HepG2 (cell line): Measurements from ENCODE around the gene NOC3L. TPM values are rescaled to one million over a fixed set of nuclear protein-coding genes. Genes with fewer than 3 reads are reported as not detected.

Source experiments
- NONO ChIP-seq, 2 experiments: fragments of 450-650 bp in 1 of 2; sonication (generic) in 1 of 2; formaldehyde crosslinking in 1 of 2; IDR thresholded peaks in 1 of 2; conservative IDR thresholded peaks in 1 of 2; 2 replicates each; pipeline versions ENCODE4 v1.6.1 to v1.8.0; 2017 to 2022; ENCODE audit warnings: mild to moderate bottlenecking in 1 of 2, missing genetic modification reagents in 1 of 2, moderate library complexity in 1 of 2
- POLR2G ChIP-seq: fragments of 200-400 bp; formaldehyde crosslinking; IDR thresholded peaks from 2 replicates; pipeline ENCODE4 v1.6.1; 2018; ENCODE audit warnings: mild to moderate bottlenecking, low read depth, low read length, moderate library complexity
- ZFP82 ChIP-seq: sonication (generic); formaldehyde crosslinking; IDR thresholded peaks from 2 replicates; pipeline ENCODE4 v1.5.1; 2020; ENCODE audit warnings: mild to moderate bottlenecking, missing genetic modification reagents, borderline replicate concordance
- ZNF335 ChIP-seq: sonication (generic); formaldehyde crosslinking; IDR thresholded peaks from 2 replicates; pipeline ENCODE4 v1.4.0; 2020; ENCODE audit warnings: missing genetic modification reagents
- ZNF552 ChIP-seq: sonication (generic); formaldehyde crosslinking; IDR thresholded peaks from 2 replicates; pipeline ENCODE4 v1.9.0; 2022; ENCODE audit warnings: missing genetic modification reagents, mild to moderate bottlenecking, borderline replicate concordance
- ZNF614 ChIP-seq: IDR thresholded peaks from 2 replicates; pipeline ENCODE4 v1.6.1; 2018; ENCODE audit warnings: missing biosample characterization, missing genetic modification reagents, inconsistent platforms, borderline replicate concordance
- ZNF629 ChIP-seq: sonication (generic); formaldehyde crosslinking; conservative IDR thresholded peaks from 2 replicates; pipeline ENCODE4 v1.5.0; 2020; ENCODE audit warnings: missing genetic modification reagents
- ZNF776 ChIP-seq: sonication (generic); formaldehyde crosslinking; IDR thresholded peaks from 2 replicates; pipeline ENCODE4 v1.4.0; 2020; ENCODE audit warnings: mild to moderate bottlenecking, missing genetic modification reagents
- ZNF788 ChIP-seq: sonication (generic); formaldehyde crosslinking; IDR thresholded peaks from 2 replicates; pipeline ENCODE4 v1.5.0; 2020; ENCODE audit warnings: mild to moderate bottlenecking, missing genetic modification reagents, borderline replicate concordance
- polyA plus RNA-seq, 8 experiments: library from polyadenylated mRNA; depleted of rRNA in 3 of 8; stranded (reverse) in 7 of 8; unstranded in 1 of 8; fragments of >200 nt; fragmentation: Illumina TruSeq in 4 of 8; extraction: Trizol in 4 of 8; gene quantifications; 2 replicates each; pipeline versions ENCODE4 v1.2.1 to v1.2.3, GENCODE V29; 2011 to 2016; ENCODE audit warnings: low read depth in 4 of 8, missing spikeins in 1 of 8, mixed read lengths in 1 of 8; ENCODE audit not compliant: insufficient read depth in 1 of 8
- total RNA-seq, 5 experiments: library from RNA; depleted of rRNA; stranded (reverse); fragments of >200 nt; fragmentation: Illumina TruSeq; extraction: Trizol; gene quantifications; 2 replicates each; pipeline ENCODE4 v1.2.3, GENCODE V29; 2016; ENCODE audit warnings: low read depth in 1 of 5
- TF ChIP-seq, protein P1 (sequence below): IDR thresholded peaks from 2 replicates; pipeline ENCODE4 v1.6.1; 2016; ENCODE audit warnings: low read depth
- TF ChIP-seq, protein P2 (sequence below): sonication (generic); formaldehyde crosslinking; IDR thresholded peaks from 2 replicates; pipeline ENCODE4 v1.5.0; 2020; ENCODE audit warnings: missing genetic modification reagents
- TF ChIP-seq, protein P3 (sequence below): sonication (generic); formaldehyde crosslinking; IDR thresholded peaks from 2 replicates; pipeline ENCODE4 v1.5.1; 2020; ENCODE audit warnings: missing genetic modification reagents, mild to moderate bottlenecking, borderline replicate concordance
- TF ChIP-seq, protein P4 (sequence below): sonication (generic); formaldehyde crosslinking; IDR thresholded peaks from 2 replicates; pipeline ENCODE4 v1.4.0; 2020; ENCODE audit warnings: missing genetic modification reagents, borderline replicate concordance
- TF ChIP-seq, protein P5 (sequence below): IDR thresholded peaks from 2 replicates; pipeline ENCODE4 v1.6.1; 2016; ENCODE audit warnings: missing genetic modification reagents, missing compliant biosample characterization
- TF ChIP-seq, protein P6 (sequence below): sonication (generic); formaldehyde crosslinking; IDR thresholded peaks from 2 replicates; pipeline ENCODE4 v1.5.0; 2020; ENCODE audit warnings: missing genetic modification reagents

Gene NOC3L
- total and polyA plus RNA-seq, 2 of the 13 experiments (the other 11 are each of a cell fraction or from before 2014, with no cell fraction given), result 7.8 to 36.6 TPM

DNA sequence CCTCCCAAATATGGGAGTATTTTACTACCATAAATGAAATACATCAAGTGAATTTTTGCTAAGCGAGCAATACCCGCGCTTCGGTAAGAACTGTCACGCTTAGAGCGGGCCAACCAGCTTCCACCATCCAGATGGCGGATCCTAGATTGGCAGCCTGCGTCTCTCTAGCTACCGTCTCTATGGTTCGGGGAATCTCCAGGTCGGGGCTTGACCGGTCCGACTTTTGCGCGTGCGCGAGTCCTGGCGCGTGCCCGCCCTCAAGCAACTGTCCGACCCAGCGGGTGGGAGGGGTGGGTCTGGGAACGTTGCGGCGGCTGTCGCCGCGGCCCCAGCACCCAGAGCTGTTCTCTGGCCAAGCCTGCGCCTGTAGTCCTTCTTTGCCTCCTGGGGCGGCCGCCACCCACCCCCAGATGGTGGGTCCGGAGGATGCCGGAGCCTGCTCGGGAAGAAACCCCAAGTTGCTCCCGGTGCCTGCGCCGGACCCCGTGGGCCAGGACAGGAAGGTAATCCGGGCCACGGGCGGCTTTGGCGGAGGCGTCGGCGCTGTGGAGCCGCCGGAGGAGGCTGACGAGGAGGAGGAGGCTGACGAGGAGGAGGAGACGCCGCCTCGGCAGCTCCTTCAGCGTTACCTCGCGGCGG is 39.6 kb upstream of the NOC3L start, which contains the start of gene TBC1D12 (continued):
- TF ChIP-seq, protein P1, sequence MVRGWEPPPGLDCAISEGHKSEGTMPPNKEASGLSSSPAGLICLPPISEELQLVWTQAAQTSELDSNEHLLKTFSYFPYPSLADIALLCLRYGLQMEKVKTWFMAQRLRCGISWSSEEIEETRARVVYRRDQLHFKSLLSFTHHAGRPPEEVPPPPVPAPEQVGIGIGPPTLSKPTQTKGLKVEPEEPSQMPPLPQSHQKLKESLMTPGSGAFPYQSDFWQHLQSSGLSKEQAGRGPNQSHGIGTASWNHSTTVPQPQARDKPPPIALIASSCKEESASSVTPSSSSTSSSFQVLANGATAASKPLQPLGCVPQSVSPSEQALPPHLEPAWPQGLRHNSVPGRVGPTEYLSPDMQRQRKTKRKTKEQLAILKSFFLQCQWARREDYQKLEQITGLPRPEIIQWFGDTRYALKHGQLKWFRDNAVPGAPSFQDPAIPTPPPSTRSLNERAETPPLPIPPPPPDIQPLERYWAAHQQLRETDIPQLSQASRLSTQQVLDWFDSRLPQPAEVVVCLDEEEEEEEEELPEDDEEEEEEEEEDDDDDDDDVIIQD (CRISPR knock-in tag), result peak; percentile 92
- TF ChIP-seq ZFP82 (CRISPR knock-in tag) (peak; percentile 72; the same call in 1 of the 2 replicates), ZNF776 (CRISPR knock-in tag) (peak; percentile 76; the same call in 1 of the 2 replicates), ZNF788 (peak; percentile 42; the same call in 1 of the 2 replicates), ZNF629 (CRISPR knock-in tag) (0 out of 2 replicates have a peak, but pooled peaks have one; percentile 5), POLR2G (peak; percentile 78), ZNF552 (0 out of 2 replicates have a peak, but pooled peaks have one; percentile 30), ZNF335 (peak; percentile 52; the same call in 1 of the 2 replicates), NONO (IDR thresholded peaks at IDR 0.05) (no peak), NONO (CRISPR knock-in tag; conservative IDR thresholded peaks at IDR 0.05) (peak; percentile 87), ZNF614 (CRISPR knock-in tag) (peak; percentile 57; the same call in 1 of the 2 replicates)
- TF ChIP-seq, protein P2, sequence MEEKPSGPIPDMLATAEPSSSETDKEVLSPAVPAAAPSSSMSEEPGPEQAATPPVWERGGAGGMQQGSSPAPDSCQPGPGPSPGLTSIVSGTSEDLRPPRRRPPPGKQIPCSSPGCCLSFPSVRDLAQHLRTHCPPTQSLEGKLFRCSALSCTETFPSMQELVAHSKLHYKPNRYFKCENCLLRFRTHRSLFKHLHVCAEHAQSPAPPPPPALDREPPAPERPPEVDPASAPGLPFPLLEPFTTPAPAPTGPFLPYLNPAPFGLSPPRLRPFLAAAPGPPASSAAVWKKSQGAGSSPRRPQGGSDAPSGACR (CRISPR knock-in tag), result 0 out of 2 replicates have a peak, but pooled peaks have one; percentile 88
- TF ChIP-seq, protein P3, sequence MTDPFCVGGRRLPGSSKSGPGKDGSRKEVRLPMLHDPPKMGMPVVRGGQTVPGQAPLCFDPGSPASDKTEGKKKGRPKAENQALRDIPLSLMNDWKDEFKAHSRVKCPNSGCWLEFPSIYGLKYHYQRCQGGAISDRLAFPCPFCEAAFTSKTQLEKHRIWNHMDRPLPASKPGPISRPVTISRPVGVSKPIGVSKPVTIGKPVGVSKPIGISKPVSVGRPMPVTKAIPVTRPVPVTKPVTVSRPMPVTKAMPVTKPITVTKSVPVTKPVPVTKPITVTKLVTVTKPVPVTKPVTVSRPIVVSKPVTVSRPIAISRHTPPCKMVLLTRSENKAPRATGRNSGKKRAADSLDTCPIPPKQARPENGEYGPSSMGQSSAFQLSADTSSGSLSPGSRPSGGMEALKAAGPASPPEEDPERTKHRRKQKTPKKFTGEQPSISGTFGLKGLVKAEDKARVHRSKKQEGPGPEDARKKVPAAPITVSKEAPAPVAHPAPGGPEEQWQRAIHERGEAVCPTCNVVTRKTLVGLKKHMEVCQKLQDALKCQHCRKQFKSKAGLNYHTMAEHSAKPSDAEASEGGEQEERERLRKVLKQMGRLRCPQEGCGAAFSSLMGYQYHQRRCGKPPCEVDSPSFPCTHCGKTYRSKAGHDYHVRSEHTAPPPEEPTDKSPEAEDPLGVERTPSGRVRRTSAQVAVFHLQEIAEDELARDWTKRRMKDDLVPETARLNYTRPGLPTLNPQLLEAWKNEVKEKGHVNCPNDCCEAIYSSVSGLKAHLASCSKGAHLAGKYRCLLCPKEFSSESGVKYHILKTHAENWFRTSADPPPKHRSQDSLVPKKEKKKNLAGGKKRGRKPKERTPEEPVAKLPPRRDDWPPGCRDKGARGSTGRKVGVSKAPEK, result no peak
- TF ChIP-seq, protein P4, sequence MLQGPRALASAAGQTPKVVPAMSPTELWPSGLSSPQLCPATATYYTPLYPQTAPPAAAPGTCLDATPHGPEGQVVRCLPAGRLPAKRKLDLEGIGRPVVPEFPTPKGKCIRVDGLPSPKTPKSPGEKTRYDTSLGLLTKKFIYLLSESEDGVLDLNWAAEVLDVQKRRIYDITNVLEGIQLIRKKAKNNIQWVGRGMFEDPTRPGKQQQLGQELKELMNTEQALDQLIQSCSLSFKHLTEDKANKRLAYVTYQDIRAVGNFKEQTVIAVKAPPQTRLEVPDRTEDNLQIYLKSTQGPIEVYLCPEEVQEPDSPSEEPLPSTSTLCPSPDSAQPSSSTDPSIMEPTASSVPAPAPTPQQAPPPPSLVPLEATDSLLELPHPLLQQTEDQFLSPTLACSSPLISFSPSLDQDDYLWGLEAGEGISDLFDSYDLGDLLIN (CRISPR knock-in tag), result peak; percentile 28; the same call in 1 of the 2 replicates
- TF ChIP-seq, protein P5, sequence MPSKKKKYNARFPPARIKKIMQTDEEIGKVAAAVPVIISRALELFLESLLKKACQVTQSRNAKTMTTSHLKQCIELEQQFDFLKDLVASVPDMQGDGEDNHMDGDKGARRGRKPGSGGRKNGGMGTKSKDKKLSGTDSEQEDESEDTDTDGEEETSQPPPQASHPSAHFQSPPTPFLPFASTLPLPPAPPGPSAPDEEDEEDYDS (CRISPR knock-in tag), result peak; percentile 66; the same call in 1 of the 2 replicates
- TF ChIP-seq, protein P6, sequence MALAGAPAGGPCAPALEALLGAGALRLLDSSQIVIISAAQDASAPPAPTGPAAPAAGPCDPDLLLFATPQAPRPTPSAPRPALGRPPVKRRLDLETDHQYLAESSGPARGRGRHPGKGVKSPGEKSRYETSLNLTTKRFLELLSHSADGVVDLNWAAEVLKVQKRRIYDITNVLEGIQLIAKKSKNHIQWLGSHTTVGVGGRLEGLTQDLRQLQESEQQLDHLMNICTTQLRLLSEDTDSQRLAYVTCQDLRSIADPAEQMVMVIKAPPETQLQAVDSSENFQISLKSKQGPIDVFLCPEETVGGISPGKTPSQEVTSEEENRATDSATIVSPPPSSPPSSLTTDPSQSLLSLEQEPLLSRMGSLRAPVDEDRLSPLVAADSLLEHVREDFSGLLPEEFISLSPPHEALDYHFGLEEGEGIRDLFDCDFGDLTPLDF (CRISPR knock-in tag), result 0 out of 2 replicates have a peak, but pooled peaks have one; percentile 46
